HG03378 (cell line): Measurements from ENCODE around the gene DNAJC10.
"Not testable (repeated sequence)": the region's sequence is repeated elsewhere in the genome, so short reads cannot be mapped to it uniquely, and the experiment has no call there.

Experiments
- ATAC-seq: cut with Tn5 transposase; IDR thresholded peaks from one replicate; pipeline ENCODE4 v1.9.1; 2021; ENCODE audit warnings: mild to moderate bottlenecking, moderate library complexity; ENCODE audit not compliant: unreplicated experiment

DNAJC10 gene

GRCh38 chr2:182782686-182783085 lies 66.6 kb downstream of the DNAJC10 start:
- ATAC-seq, result not testable (repeated sequence)

GRCh38 chr2:182784058-182784706 lies 68.1 kb downstream of the DNAJC10 start:
- no peak for ATAC-seq

- no peak for ATAC-seq
These were observed 68.7 kb downstream of the DNAJC10 start for GRCh38 chr2:182784777-182785176.

GRCh38 chr2:182792441-182792840 lies 76.4 kb downstream of the DNAJC10 start:
- no peak for ATAC-seq

- no peak for ATAC-seq
These were observed 82.7 kb downstream of the DNAJC10 start for GRCh38 chr2:182798736-182799135.

GRCh38 chr2:182804128-182804527 lies 88.1 kb downstream of the DNAJC10 start:
- ATAC-seq, result no peak

GRCh38 chr2:182807319-182807718 lies 91.3 kb downstream of the DNAJC10 start:
- no peak for ATAC-seq

- ATAC-seq, result no peak
These were observed 94.0 kb downstream of the DNAJC10 start for GRCh38 chr2:182810087-182810486.

GRCh38 chr2:182814380-182814779 lies 98.3 kb downstream of the DNAJC10 start:
- ATAC-seq, result no peak

- ATAC-seq, result no peak
These were observed 98.7 kb downstream of the DNAJC10 start for GRCh38 chr2:182814804-182815203.

GRCh38 chr2:182816866-182817265 lies 100.8 kb downstream of the DNAJC10 start:
- no peak for ATAC-seq

GRCh38 chr2:182817558-182817957 lies 101.5 kb downstream of the DNAJC10 start:
- no peak for ATAC-seq

- no peak for ATAC-seq
These were observed 102.4 kb downstream of the DNAJC10 start for GRCh38 chr2:182818501-182818900.

GRCh38 chr2:182818925-182819324 lies 102.9 kb downstream of the DNAJC10 start:
- ATAC-seq, result no peak

GRCh38 chr2:182819412-182819811 lies 103.4 kb downstream of the DNAJC10 start:
- no peak for ATAC-seq

- no peak for ATAC-seq
These were observed 105.1 kb downstream of the DNAJC10 start for GRCh38 chr2:182821182-182821581.

- no peak for ATAC-seq
These were observed 106.7 kb downstream of the DNAJC10 start for GRCh38 chr2:182822733-182823132.

GRCh38 chr2:182824056-182824766 lies 108.2 kb downstream of the DNAJC10 start:
- ATAC-seq, result no peak

GRCh38 chr2:182824767-182825158 lies 108.7 kb downstream of the DNAJC10 start:
- no peak for ATAC-seq

GRCh38 chr2:182826064-182826463 lies 110.0 kb downstream of the DNAJC10 start:
- no peak for ATAC-seq

- no peak for ATAC-seq
These were observed 110.4 kb downstream of the DNAJC10 start for GRCh38 chr2:182826496-182826895.

- ATAC-seq, result no peak
These were observed 111.3 kb downstream of the DNAJC10 start for GRCh38 chr2:182827182-182827879.
